DMS 273 (cell line): ENCODE results near the gene ANO10.

ENCODE experiments used
- DNase-seq: peaks from one replicate; lab custom pipeline; 2025; ENCODE audit not compliant: unreplicated experiment; lab: John Stamatoyannopoulos, UW

The ANO10 gene

GRCh38 chr3:43423639-43424038, 198.2 kb downstream of the ANO10 start:
- no peak for DNase-seq

- no peak for DNase-seq
These were observed 198.7 kb downstream of the ANO10 start for GRCh38 chr3:43423142-43423541.

- peak; percentile 9 for DNase-seq
These were observed 203.1 kb downstream of the ANO10 start for GRCh38 chr3:43418601-43419272.

DNA sequence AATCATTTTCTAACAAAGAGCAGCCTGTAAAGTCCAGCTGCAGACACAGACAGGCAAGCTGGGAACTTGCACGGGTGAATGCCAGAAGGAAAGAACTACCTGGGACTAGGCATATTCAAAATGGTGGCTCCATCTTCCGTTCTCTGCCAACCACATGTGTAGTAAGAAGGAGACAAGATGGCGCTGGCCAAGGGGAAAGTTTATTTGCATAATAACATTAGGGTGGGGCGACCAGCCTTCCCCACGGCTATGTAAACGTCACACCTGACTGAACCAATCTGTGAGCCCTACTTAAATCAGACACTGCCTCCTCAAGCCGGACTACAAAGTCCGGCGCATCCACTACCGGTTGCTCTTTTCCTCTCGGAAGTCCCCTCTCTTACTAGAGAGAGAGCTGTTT, 204.7 kb downstream of the ANO10 start:
- DNase-seq = no peak

DNA sequence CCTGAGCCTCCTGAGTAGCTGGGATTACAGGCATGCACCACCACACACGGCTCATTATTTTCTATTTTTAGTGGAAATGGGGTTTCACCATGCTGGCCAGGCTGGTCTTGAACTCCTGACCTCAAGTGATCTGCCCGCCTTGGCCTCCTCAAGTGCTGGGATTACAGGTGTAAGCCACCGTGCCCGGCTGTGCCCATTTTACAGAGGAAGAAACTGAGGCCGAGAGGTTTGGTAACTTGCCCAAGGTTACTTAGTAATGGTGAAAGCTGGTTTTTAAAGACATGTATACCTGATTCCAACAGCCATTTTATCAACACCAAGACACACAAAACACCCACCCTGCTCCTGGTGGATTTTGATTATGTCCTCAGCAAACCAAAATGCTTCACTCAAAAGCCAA, 206.7 kb downstream of the ANO10 start:
- DNase-seq = no peak

DNA sequence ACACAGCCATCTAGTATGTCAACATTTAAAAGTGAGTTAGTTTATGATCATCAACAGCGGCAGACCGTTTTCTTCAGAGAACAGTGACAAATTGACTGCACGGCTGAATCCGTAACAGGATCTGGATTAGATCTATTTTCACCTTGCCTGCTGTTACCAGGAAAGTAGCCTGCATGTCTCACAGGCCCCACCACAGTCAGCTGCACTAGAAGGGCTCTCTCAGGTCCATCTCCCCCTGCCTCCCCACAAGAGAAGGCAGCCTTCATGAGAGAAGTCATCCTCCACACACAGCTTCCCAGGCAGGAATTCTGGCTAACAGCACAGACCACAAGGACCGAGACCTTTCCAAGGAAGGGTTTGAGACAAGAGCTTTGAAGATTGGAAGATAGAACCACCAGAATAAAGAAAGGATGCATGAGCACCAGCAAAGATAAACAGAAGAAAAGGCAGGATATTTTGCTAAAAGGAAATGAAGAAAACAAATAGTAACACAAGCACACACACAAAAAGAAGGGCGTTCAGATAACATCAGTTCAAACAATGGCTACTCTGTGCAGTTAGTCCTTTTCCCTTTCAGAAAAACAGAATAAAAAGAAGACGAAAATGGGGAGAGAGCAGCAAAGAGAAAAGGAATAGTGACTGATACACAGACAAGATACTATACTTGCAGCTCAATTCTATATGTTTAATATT, 208.0 kb downstream of the ANO10 start:
- no peak for DNase-seq

DNA sequence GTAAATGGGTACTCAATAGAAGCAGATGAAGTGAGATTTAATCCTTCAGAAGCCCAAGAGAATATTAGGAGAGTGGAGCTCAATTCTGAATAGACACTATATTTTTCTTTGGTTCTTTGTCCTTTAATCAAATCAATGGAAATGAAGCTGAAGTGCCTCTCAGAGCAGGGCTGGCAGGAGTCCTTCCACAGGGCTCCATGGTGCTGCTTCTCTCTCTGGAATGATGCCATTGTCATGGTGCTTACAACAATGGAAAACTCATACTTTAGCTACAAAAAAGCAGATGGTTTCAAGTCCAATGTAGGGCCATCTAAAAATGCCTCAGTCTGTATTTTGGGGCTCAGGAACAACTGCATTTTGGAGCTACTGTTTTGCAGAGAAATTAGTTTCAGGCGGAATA, 210.4 kb downstream of the ANO10 start:
- no peak for DNase-seq

DNA sequence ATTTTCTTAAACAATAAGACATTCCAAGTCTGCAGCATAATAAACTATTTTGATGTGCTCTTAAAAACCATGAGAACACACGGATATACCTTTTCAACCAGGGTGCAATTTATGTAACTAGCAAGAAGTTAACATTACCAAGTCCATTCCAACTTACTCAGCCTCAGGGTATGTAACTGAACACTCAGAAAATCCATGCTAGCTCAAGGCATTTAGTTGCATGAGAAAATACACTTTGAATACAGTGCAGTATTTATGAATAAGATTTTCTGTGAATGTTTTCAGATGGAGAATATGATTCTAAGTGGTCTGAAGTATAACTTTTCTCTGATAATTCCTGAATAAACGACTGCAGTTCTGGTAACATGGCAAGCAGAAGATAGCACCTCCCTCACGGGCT, 211.2 kb downstream of the ANO10 start:
- DNase-seq = no peak

GRCh38 chr3:43409506-43409905, 212.3 kb downstream of the ANO10 start:
- no peak for DNase-seq

DNA sequence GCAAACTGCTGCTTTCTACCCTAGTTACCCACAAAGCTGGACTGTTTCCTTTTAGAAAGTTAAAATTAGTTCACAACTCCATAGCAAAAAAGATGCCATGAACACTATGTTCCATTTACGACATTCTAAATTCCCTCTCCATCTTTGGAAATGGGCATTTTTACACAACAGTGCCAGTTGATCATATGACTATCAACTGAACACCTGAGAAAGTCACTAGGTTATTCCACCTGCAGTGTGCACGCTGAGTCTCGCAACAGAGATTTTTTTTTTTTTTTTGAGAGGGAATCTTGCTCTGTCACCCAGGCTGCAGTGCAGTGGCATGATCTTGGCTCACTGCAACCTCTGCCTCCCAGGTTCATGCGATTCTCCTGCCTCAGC, 215.2 kb downstream of the ANO10 start:
- DNase-seq = no peak

DNA sequence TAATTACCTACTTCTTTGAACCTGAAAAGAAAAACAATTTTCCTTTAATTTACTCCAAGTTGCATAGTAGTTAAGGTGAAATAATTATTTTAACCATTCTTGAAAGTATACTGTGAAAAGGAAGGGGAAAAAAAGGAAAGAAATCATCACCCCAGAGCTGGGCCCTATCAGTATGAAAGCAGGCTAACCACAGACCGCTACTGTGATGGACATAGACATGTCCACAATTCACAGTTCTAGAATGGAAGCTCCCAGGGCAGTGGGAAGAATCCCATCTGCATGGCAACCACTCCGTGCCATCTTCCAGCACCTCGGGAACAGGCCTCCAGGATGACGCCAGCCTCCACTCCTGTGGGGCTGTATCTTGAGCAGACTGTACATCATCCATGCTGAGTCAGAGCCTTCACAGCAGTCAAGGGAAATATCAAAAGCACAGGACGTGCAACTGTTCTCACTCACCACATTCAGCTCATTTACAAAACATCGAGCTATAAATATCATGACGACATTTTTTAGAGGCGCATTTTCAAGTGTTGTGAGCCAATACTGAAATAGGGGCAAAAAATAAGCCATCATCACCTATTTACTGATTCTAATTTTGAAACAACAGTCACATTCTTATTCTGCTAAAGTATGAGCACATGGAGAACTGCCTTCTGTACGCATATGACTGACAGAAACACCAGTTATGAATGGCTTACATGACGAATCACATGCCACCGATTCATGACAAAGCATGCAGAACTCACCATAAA, 215.7 kb downstream of the ANO10 start:
- DNase-seq = no peak

DNA sequence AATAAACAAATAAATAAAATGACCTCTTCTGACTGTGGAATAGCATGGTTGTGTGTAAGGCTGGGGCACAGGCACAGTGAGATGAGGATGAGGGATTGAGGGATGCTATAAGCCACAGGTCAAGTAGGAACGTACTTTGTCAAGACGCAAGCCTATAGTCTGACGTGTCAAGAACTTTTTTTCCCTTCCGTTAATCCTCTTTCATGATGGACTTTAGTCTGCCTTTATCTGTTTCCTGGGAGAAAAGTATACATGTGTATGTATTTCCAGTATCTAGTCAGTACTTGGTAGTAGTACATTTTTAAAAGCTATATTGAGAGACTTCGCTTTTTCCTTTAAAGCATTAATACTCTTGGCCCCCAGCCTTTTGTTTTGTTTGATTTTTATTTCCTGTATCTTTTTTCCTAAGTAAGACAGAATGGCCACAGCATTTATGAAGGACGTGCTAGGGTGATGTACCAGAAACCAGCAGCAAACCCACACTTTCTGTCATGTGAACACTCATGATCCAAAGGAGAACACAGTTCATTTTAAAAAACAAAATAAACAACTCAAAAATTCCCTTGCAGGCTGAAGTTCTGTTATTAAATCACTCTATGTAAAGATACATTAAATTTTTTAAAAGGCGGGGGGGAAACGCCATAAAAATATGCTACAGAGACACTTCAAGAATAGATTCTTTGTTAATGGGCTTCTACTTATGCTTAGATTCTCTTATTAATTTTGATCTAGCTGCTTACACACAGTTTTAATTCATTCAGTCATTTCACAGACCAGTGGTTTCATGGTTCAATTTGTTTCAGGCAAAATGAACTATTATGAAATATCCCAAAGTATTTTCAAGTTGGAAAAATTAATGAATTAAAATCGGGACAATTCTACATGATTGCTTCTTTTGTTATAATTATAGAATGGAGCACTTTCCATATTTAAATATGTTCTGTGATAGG, 220.8 kb downstream of the ANO10 start:
- no peak for DNase-seq

DNA sequence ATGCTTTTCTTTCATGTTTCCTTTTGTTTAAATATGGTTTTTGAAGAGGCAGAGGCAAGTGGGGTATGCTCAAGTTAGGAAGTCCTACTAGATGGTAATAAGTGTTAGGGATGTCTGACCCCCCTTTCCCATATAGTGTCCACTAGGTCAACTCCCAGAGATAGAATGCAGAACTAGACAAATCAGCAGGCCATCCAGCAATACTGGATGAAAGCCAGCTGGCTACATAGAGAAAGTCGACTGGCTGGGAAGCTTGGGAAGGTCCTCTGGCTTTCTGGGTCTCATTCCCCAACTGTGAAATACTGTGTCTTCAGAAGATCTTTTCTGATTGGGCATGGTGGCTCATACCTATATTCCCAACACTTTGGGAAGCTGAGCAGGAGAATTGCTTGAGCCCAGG, 221.6 kb downstream of the ANO10 start:
- DNase-seq = no peak

DNA sequence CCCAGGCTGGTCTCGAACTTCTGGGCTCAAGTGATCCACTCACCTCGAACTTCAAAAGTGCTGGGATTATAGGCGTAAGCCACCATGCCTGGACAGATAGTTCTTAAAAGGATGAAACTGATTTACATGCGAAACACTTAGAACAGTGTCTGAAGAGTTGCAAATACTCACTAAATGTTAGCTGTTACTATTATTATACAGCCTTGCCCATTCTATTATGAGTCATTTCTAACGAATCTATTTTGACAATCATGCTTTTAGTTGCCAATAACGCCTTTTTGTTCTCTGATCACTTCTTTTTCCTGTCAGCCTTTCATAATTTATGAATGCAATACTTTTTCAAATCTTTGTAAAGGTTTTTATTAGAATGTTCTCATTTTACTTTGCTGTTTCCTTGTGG, 222.8 kb downstream of the ANO10 start:
- no peak for DNase-seq

- no peak for DNase-seq
These were observed 227.7 kb downstream of the ANO10 start for GRCh38 chr3:43394041-43394554.

DNA sequence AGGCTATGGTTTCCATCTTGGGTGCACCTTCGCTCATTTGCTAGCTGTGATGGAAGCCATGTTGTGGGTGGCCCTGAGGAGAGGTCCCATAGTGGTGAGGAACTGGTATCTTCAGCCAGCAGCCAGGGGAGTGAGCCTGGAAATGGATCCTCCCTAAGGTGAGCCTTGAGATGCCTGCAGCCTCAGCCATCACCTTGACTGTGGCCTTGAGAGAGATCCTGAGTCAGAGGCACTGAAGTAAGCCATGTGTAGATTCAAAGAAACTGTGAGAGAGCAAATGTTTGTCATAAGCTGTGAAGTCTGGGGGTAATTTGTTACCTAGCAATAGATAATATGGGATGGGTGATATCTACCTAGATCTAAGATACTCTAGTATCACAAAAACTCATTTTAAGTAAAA, 230.2 kb downstream of the ANO10 start:
- no peak for DNase-seq

GRCh38 chr3:43390255-43390588, 231.6 kb downstream of the ANO10 start:
- DNase-seq = peak; percentile 27

DNA sequence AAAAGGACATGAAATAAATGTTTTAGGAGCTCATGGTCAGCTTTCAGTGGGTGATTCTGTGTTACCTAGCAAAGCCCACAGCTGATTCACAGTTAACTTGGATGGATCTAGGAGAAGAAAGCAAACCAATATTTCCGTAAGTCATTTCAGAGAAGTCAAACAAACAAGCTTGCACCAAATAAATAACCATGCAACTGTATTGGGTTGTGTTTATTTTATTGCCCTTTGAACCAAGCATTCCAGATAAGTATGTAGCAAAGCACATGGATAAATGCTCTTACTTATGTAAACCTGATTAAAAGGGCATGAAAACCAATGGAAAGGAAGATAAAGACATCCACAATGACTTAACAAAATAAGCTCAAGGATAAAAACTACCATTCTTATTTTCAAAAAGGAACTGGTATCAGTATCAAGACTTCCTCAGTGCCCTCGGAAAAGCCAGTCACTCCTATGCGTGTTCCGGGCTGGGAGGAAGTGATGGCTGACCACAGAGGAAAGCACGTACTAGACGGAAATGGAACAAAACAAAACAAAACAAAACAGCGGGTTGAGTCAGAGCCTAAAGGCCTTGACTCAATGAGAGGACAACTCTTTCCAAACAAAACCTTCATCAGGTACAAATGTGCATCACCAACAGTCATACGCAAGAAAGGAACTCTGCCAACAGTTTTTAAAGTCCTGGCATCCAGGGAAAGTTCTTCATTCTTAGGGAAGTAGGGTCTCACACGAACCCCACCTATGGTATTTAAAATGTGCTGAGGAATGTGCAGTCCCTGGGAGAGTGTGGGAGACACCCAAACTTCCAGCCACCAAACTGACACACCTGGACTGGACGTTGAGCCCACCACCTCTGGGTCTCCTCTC, 232.2 kb downstream of the ANO10 start:
- no peak for DNase-seq

DNA sequence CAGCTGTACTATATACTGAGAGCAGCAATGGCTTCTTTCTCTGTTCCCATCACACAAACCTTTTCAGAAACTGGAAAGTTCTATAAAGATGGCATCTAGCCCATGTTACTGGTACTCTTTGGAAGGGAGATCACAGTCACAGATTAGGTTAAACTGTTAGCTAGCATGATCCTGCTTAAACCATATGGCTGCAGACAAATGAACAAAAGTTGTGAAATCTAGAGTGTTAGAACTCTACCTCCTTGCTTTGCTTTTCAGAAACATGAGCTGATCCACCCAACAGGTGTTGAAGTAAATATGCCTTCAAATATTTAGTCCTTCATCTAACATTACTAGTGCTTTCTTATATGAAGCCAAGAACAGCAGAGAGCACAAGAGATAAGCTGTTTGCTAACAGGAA, 232.9 kb downstream of the ANO10 start:
- peak; percentile 23 for DNase-seq

DNA sequence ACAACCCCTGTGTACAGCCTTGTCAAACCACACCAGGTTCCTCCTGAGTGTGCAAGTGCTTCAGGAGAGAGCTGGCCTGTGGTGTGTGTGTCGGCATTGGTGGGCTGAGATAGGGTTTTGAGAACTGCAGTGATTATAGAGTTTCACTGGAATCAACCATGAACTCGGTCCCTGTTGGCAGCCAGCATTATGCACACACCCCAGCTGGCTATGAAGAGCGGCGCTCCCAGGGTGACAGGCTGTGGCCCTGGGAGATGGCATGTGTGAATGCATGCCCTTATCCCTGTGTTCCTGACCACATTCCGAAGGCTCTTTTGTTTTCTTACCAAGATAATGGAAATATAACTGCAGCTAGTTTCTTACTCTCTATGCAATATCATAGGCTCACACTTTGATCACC, 233.6 kb downstream of the ANO10 start:
- DNase-seq = no peak
